ENCODE data around the gene CASZ1.

DNA sequence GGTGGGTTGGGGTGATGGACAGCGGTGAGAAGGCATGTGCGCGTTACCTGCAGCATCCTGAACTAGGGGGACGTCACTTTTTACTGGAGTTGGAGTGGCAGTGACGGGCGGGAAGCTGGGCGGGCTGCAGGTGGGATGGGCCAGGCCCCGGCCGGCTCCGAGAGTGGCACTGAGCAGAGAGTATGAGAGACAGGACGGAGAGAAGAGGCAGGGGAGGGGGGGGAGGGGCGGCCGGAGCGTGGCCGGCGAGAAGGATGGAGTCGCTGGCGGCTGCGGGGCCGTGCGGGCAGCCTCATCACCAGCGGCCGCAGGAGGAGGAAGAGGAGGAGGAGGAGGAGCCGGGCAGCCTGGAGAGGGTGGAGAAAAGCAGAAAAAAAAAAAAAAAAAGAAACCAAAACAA, 154.5 kb downstream of the CASZ1 start:
- TF ChIP-seq, protein P1, sequence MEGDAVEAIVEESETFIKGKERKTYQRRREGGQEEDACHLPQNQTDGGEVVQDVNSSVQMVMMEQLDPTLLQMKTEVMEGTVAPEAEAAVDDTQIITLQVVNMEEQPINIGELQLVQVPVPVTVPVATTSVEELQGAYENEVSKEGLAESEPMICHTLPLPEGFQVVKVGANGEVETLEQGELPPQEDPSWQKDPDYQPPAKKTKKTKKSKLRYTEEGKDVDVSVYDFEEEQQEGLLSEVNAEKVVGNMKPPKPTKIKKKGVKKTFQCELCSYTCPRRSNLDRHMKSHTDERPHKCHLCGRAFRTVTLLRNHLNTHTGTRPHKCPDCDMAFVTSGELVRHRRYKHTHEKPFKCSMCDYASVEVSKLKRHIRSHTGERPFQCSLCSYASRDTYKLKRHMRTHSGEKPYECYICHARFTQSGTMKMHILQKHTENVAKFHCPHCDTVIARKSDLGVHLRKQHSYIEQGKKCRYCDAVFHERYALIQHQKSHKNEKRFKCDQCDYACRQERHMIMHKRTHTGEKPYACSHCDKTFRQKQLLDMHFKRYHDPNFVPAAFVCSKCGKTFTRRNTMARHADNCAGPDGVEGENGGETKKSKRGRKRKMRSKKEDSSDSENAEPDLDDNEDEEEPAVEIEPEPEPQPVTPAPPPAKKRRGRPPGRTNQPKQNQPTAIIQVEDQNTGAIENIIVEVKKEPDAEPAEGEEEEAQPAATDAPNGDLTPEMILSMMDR (conservative IDR thresholded peaks at IDR 0.05; ENCODE audit: low read depth in 2 of 2): no peak
- no peak for TF ChIP-seq EZH2phosphoT487 (IDR thresholded peaks at IDR 0.05; ENCODE audit: unreplicated experiment)
- TF ChIP-seq EZH2 (IDR thresholded peaks at IDR 0.05; ENCODE audit: low read depth, unreplicated experiment): no peak
- TF ChIP-seq, protein P2, sequence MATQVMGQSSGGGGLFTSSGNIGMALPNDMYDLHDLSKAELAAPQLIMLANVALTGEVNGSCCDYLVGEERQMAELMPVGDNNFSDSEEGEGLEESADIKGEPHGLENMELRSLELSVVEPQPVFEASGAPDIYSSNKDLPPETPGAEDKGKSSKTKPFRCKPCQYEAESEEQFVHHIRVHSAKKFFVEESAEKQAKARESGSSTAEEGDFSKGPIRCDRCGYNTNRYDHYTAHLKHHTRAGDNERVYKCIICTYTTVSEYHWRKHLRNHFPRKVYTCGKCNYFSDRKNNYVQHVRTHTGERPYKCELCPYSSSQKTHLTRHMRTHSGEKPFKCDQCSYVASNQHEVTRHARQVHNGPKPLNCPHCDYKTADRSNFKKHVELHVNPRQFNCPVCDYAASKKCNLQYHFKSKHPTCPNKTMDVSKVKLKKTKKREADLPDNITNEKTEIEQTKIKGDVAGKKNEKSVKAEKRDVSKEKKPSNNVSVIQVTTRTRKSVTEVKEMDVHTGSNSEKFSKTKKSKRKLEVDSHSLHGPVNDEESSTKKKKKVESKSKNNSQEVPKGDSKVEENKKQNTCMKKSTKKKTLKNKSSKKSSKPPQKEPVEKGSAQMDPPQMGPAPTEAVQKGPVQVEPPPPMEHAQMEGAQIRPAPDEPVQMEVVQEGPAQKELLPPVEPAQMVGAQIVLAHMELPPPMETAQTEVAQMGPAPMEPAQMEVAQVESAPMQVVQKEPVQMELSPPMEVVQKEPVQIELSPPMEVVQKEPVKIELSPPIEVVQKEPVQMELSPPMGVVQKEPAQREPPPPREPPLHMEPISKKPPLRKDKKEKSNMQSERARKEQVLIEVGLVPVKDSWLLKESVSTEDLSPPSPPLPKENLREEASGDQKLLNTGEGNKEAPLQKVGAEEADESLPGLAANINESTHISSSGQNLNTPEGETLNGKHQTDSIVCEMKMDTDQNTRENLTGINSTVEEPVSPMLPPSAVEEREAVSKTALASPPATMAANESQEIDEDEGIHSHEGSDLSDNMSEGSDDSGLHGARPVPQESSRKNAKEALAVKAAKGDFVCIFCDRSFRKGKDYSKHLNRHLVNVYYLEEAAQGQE (IDR thresholded peaks at IDR 0.05; ENCODE audit: unreplicated experiment): no peak
- no peak for TF ChIP-seq JUNB (IDR thresholded peaks at IDR 0.05; ENCODE audit: unreplicated experiment)
- no peak for TF ChIP-seq POLR2AphosphoS5 (IDR thresholded peaks at IDR 0.05; ENCODE audit: low read depth)
- no peak for TF ChIP-seq CREB1 (CRISPR knock-in tag; IDR thresholded peaks at IDR 0.05; ENCODE audit: low read depth)
